ENCODE data around the gene ATG5.

- TF ChIP-seq CTCF (IDR thresholded peaks at IDR 0.05; ENCODE audit: low read depth, low read length, poor library complexity, severe bottlenecking) (no peak), EZH2phosphoT487 (IDR thresholded peaks at IDR 0.05; ENCODE audit: borderline replicate concordance, low read length) (no peak)
Measured at GRCh38 chr6:106254636-106255035, 70.9 kb downstream of the ATG5 start.

All from DOHH2 (cell line).